PC-3 (cell line): ENCODE data around the gene TELO2.

ENCODE experiments used
- CTCF ChIP-seq: fragments of 300-600 bp; sonication (generic); conservative IDR thresholded peaks from 2 replicates; pipeline ENCODE4 v1.5.1; 2017; ENCODE audit warnings: antibody characterized with exemption, low read depth, mild to moderate bottlenecking, low read length
- EZH2phosphoT487 ChIP-seq: fragments of 300-600 bp; sonication (generic); IDR thresholded peaks from 2 replicates; pipeline ENCODE4 v1.6.1; 2018; ENCODE audit warnings: mild to moderate bottlenecking, antibody characterized with exemption, low read length, borderline replicate concordance

DNA sequence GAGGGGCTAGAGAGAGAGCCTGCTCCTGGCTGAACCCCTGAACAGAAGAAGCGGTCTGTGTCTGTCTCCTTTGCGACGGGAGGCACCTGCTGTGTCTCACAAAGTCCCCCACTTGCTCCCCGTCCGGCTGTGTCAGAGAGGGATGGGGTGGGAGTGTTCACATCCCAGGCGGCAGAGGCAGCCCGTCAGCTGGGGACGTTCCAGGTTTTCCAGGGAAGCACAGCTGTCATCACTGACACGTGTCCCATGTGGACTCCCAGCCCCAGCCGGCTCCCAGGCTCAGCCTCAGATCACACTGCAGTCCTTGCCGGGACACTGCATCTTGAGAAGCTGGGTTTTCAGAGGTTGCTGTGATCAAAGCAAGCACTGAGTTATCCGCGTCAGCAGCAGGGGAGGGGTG, 1.6 kb downstream of the TELO2 start:
- TF ChIP-seq EZH2phosphoT487 (no peak), CTCF (no peak; the same call in 1 of the 2 replicates)
